ENCODE data around the gene PGM3. TPM values are rescaled to one million over a fixed set of nuclear protein-coding genes. Genes with fewer than 3 reads are reported as not detected.

PGM3 gene
- total and polyA plus RNA-seq, 2 donors (not counting 1 experiment from before 2014, with no cell fraction given) = 6.9 to 24.5 TPM

DNA sequence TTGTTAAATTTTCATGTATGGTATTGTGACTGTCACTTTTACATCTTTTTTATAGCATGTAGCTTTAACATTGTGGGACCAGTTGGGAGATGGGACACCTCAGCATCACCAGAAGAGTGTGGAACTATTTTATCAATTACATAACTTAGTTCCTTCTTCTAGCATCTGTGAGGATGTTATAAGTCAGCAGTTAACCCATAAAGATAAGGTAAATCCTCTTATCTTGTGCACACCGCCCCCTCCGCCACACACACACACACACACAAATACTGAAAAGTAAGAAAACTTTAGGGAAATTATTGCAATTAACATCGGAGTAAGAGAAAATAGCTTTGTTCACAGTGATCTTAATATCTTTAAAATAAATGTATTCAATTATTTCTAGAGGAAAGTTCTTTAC is 60.9 kb downstream of the PGM3 start:
- DNase-seq = no peak
- Mint-ChIP-seq H3K4me3 (no peak overlapping the region), H3K4me1 (no peaks in the 10 kb centered on the region), H3K27ac (no peak overlapping the region), H3K9me3 (ENCODE audit: insufficient read depth) (no peaks in the 10 kb centered on the region), H3K27me3 (no peaks in the 10 kb centered on the region)
- intact Hi-C loops (cut with micrococcal nuclease) = no loop called here
- POLR2A ChIA-PET = no interaction called here
- no peaks in the 10 kb centered on the region for H3K4me1 ChIP-seq (ENCODE audit: control insufficient read depth in 2 of 2, insufficient read depth in 2 of 2, low read length in 2 of 2)
- H3K79me2 ChIP-seq (ENCODE audit: control insufficient read depth, insufficient read depth, low read length) = no peaks in the 10 kb centered on the region
- no peaks in the 10 kb centered on the region for H3K9me3 ChIP-seq (ENCODE audit: control extremely low read depth in 1 of 3, control insufficient read depth in 2 of 3, insufficient read depth in 1 of 3, low read length in 2 of 3)
- H4K20me1 ChIP-seq (ENCODE audit: control insufficient read depth, insufficient read depth, low read length, poor library complexity, severe bottlenecking) = no peaks in the 10 kb centered on the region
- WGBS (ENCODE audit: insufficient coverage) = no CpG with 5 or more reads among the region's 3 CpGs
- CTCF ChIA-PET = no interaction called here
- no peak overlapping the region for H3K4me2 ChIP-seq (replicated peaks; ENCODE audit: low read depth, low read length, poor library complexity, severe bottlenecking)
- H3K36me3 ChIP-seq (replicated peaks in 1 of 2; ENCODE audit: control extremely low read depth in 1 of 2, control insufficient read depth in 1 of 2, extremely low read depth in 1 of 2, insufficient read depth in 2 of 2, low read length in 1 of 2) = peaks cover 16 to 62% of the 10 kb centered on the region in 2 experiments
- no peak overlapping the region for H3K9ac ChIP-seq (ENCODE audit: low read length)
- TF ChIP-seq, protein P1, sequence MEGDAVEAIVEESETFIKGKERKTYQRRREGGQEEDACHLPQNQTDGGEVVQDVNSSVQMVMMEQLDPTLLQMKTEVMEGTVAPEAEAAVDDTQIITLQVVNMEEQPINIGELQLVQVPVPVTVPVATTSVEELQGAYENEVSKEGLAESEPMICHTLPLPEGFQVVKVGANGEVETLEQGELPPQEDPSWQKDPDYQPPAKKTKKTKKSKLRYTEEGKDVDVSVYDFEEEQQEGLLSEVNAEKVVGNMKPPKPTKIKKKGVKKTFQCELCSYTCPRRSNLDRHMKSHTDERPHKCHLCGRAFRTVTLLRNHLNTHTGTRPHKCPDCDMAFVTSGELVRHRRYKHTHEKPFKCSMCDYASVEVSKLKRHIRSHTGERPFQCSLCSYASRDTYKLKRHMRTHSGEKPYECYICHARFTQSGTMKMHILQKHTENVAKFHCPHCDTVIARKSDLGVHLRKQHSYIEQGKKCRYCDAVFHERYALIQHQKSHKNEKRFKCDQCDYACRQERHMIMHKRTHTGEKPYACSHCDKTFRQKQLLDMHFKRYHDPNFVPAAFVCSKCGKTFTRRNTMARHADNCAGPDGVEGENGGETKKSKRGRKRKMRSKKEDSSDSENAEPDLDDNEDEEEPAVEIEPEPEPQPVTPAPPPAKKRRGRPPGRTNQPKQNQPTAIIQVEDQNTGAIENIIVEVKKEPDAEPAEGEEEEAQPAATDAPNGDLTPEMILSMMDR (IDR thresholded peaks at IDR 0.05) = no peak
- TF ChIP-seq EZH2 (IDR thresholded peaks at IDR 0.05; ENCODE audit: borderline replicate concordance, insufficient read depth, low read depth, low read length, poor library complexity, severe bottlenecking) = no peak
- no peak overlapping the region for H3K4me3 ChIP-seq (ENCODE audit: control extremely low read depth in 1 of 5, extremely low read depth in 1 of 5, insufficient read depth in 1 of 5, low read depth in 2 of 5, low read length in 4 of 5)
- H2AFZ ChIP-seq (ENCODE audit: insufficient read depth, low read depth, low read length, poor library complexity, severe bottlenecking) = no peak overlapping the region
- H3K27me3 ChIP-seq (replicated peaks in 1 of 4; ENCODE audit: control extremely low read depth in 1 of 4, control insufficient read depth in 3 of 4, insufficient read depth in 4 of 4, low read length in 3 of 4) = no peaks in the 10 kb centered on the region
- no peak overlapping the region for H3K27ac ChIP-seq (ENCODE audit: low read length in 2 of 2)
- no peak for ATAC-seq (ENCODE audit: low read depth)

DNA sequence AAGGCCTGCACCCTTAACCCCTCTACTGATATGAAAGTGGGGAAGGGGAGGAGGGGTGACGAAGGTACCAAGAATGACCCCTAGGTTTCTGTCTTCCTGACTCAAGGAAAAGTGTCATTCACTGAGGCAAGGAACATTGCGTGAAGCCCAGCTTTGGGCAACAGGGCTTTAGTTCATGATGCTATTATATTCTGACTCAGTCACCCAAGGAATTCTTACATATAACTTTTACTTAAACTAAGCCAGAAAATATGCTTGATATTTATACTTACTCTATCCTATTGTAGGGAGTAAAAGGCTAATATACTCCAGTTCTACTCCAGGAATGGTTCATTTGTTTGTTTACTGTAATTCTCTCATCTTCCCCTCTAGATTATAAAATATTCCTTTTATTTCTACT is 65.1 kb downstream of the PGM3 start:
- 100% methylated on average over 1 of the region's 2 CpGs for WGBS (ENCODE audit: insufficient coverage)
- Mint-ChIP-seq H3K4me3 (no peak overlapping the region), H3K27me3 (no peaks in the 10 kb centered on the region), H3K4me1 (no peaks in the 10 kb centered on the region), H3K27ac (no peak overlapping the region), H3K9me3 (ENCODE audit: insufficient read depth) (no peaks in the 10 kb centered on the region)
- H3K9ac ChIP-seq (ENCODE audit: low read length) = no peak overlapping the region
- H2AFZ ChIP-seq (ENCODE audit: insufficient read depth, low read depth, low read length, poor library complexity, severe bottlenecking) = no peak overlapping the region
- H3K36me3 ChIP-seq (replicated peaks in 1 of 2; ENCODE audit: control extremely low read depth in 1 of 2, control insufficient read depth in 1 of 2, extremely low read depth in 1 of 2, insufficient read depth in 2 of 2, low read length in 1 of 2) = peaks cover 19 to 83% of the 10 kb centered on the region in 2 experiments
- no peak overlapping the region for H3K27ac ChIP-seq (ENCODE audit: low read length in 2 of 2)
- no peaks in the 10 kb centered on the region for H3K27me3 ChIP-seq (replicated peaks in 1 of 4; ENCODE audit: control extremely low read depth in 1 of 4, control insufficient read depth in 3 of 4, insufficient read depth in 4 of 4, low read length in 3 of 4)
- intact Hi-C loops (cut with micrococcal nuclease) = loop anchor here (5.0 kb wide), 1 partner anchor 34 kb away; no protein-coding TSS in a partner anchor
- ChIA-PET CTCF (no interaction called here), POLR2A (no interaction called here)
- no peak for TF ChIP-seq EZH2 (IDR thresholded peaks at IDR 0.05; ENCODE audit: borderline replicate concordance, insufficient read depth, low read depth, low read length, poor library complexity, severe bottlenecking)
- TF ChIP-seq, protein P1 (IDR thresholded peaks at IDR 0.05) = no peak
- no peaks in the 10 kb centered on the region for H3K4me1 ChIP-seq (ENCODE audit: control insufficient read depth in 2 of 2, insufficient read depth in 2 of 2, low read length in 2 of 2)
- H4K20me1 ChIP-seq (ENCODE audit: control insufficient read depth, insufficient read depth, low read length, poor library complexity, severe bottlenecking) = no peaks in the 10 kb centered on the region
- no peaks in the 10 kb centered on the region for H3K9me3 ChIP-seq (ENCODE audit: control extremely low read depth in 1 of 3, control insufficient read depth in 2 of 3, insufficient read depth in 1 of 3, low read length in 2 of 3)
- H3K4me3 ChIP-seq (ENCODE audit: control extremely low read depth in 1 of 5, extremely low read depth in 1 of 5, insufficient read depth in 1 of 5, low read depth in 2 of 5, low read length in 4 of 5) = no peak overlapping the region
- no peak overlapping the region for H3K4me2 ChIP-seq (replicated peaks; ENCODE audit: low read depth, low read length, poor library complexity, severe bottlenecking)
- no peaks in the 10 kb centered on the region for H3K79me2 ChIP-seq (ENCODE audit: control insufficient read depth, insufficient read depth, low read length)
- ATAC-seq (ENCODE audit: low read depth) = no peak
- DNase-seq = no peak
